Stimulated activated memory B cell treated with anti-CD40 and anti-IgM and Interleukin-4, amounts not matched to agents 10 μg/mL and 1 μg/mL and 100 μg/mL, for 72 hours (primary cell): Measurements from ENCODE around the gene TMEM132C.

Source experiments
- ATAC-seq: fragments of 150-1000 bp; cut with Tn5 transposase; 2 replicates; pipeline ENCODE4 v1.10.0; 2021
- H3K27ac Mint-ChIP-seq: one replicate; pipeline ENCODE4 v1.8.0; 2022; ENCODE audit warnings: mild to moderate bottlenecking, mixed read lengths
- H3K27me3 Mint-ChIP-seq: one replicate; pipeline ENCODE4 v1.8.0; 2022; ENCODE audit warnings: mixed read lengths
- H3K36me3 Mint-ChIP-seq: one replicate; pipeline ENCODE4 v1.8.0; 2022; ENCODE audit warnings: mixed read lengths
- H3K4me1 Mint-ChIP-seq: one replicate; pipeline ENCODE4 v1.8.0; 2022; ENCODE audit warnings: mixed read lengths
- H3K4me3 Mint-ChIP-seq: one replicate; pipeline ENCODE4 v1.8.0; 2022; ENCODE audit warnings: mild to moderate bottlenecking, moderate library complexity, mixed read lengths
- H3K9me3 Mint-ChIP-seq: one replicate; pipeline ENCODE4 v1.8.0; 2022; ENCODE audit warnings: mixed read lengths

Gene TMEM132C

GRCh38 chr12:128353301-128353700, 86.3 kb downstream of the TMEM132C start:
- Mint-ChIP-seq H3K27ac (no peak overlapping the region), H3K36me3 (no peaks in the 10 kb centered on the region), H3K4me3 (no peak overlapping the region), H3K4me1 (no peaks in the 10 kb centered on the region), H3K9me3 (peaks cover 25% of the 10 kb centered on the region), H3K27me3 (peaks cover 10% of the 10 kb centered on the region)
- ATAC-seq = no peak

GRCh38 chr12:128356547-128356946, 89.6 kb downstream of the TMEM132C start:
- ATAC-seq = no peak
- no peak overlapping the region for H3K4me3 Mint-ChIP-seq
- no peaks in the 10 kb centered on the region for H3K4me1 Mint-ChIP-seq
- peaks cover 18% of the 10 kb centered on the region for H3K9me3 Mint-ChIP-seq
- peaks cover 10% of the 10 kb centered on the region for H3K27me3 Mint-ChIP-seq
- no peaks in the 10 kb centered on the region for H3K36me3 Mint-ChIP-seq
- H3K27ac Mint-ChIP-seq = no peak overlapping the region

GRCh38 chr12:128361400-128361995, 94.5 kb downstream of the TMEM132C start:
- H3K4me3 Mint-ChIP-seq = no peak overlapping the region
- ATAC-seq = no peak
- peaks cover 11% of the 10 kb centered on the region for H3K4me1 Mint-ChIP-seq
- no peak overlapping the region for H3K27ac Mint-ChIP-seq
- peaks cover 25% of the 10 kb centered on the region for H3K27me3 Mint-ChIP-seq
- H3K9me3 Mint-ChIP-seq = no peaks in the 10 kb centered on the region
- H3K36me3 Mint-ChIP-seq = no peaks in the 10 kb centered on the region

GRCh38 chr12:128365032-128365431, 98.1 kb downstream of the TMEM132C start:
- Mint-ChIP-seq H3K27ac (no peak overlapping the region), H3K4me3 (no peak overlapping the region), H3K27me3 (peaks cover 33% of the 10 kb centered on the region), H3K9me3 (no peaks in the 10 kb centered on the region), H3K4me1 (peaks cover 11% of the 10 kb centered on the region), H3K36me3 (no peaks in the 10 kb centered on the region)
- ATAC-seq = no peak

- Mint-ChIP-seq H3K27me3 (peaks cover 33% of the 10 kb centered on the region), H3K36me3 (no peaks in the 10 kb centered on the region), H3K4me1 (peaks cover 11% of the 10 kb centered on the region), H3K27ac (no peak overlapping the region), H3K9me3 (no peaks in the 10 kb centered on the region), H3K4me3 (no peak overlapping the region)
- no peak for ATAC-seq
Measured at GRCh38 chr12:128365651-128366231, 98.8 kb downstream of the TMEM132C start.

GRCh38 chr12:128367961-128368360, 101.0 kb downstream of the TMEM132C start:
- no peak overlapping the region for H3K27ac Mint-ChIP-seq
- H3K4me3 Mint-ChIP-seq = no peak overlapping the region
- no peak for ATAC-seq
- H3K36me3 Mint-ChIP-seq = no peaks in the 10 kb centered on the region
- H3K4me1 Mint-ChIP-seq = peaks cover 11% of the 10 kb centered on the region
- H3K9me3 Mint-ChIP-seq = no peaks in the 10 kb centered on the region
- H3K27me3 Mint-ChIP-seq = peaks cover 33% of the 10 kb centered on the region

- H3K9me3 Mint-ChIP-seq = peaks cover 6% of the 10 kb centered on the region
- no peaks in the 10 kb centered on the region for H3K4me1 Mint-ChIP-seq
- no peak overlapping the region for H3K4me3 Mint-ChIP-seq
- H3K36me3 Mint-ChIP-seq = no peaks in the 10 kb centered on the region
- no peak overlapping the region for H3K27ac Mint-ChIP-seq
- no peak for ATAC-seq
- H3K27me3 Mint-ChIP-seq = no peaks in the 10 kb centered on the region
Measured at GRCh38 chr12:128381541-128381940, 114.6 kb downstream of the TMEM132C start.

- H3K4me3 Mint-ChIP-seq = no peak overlapping the region
- no peak overlapping the region for H3K27ac Mint-ChIP-seq
- H3K4me1 Mint-ChIP-seq = no peaks in the 10 kb centered on the region
- H3K9me3 Mint-ChIP-seq = peaks cover 6% of the 10 kb centered on the region
- no peak for ATAC-seq
- no peaks in the 10 kb centered on the region for H3K27me3 Mint-ChIP-seq
- no peaks in the 10 kb centered on the region for H3K36me3 Mint-ChIP-seq
Measured at GRCh38 chr12:128381946-128382345, 115.0 kb downstream of the TMEM132C start.

GRCh38 chr12:128382946-128383345, 116.0 kb downstream of the TMEM132C start:
- H3K4me3 Mint-ChIP-seq = no peak overlapping the region
- peak; percentile 20 for ATAC-seq

GRCh38 chr12:128383357-128383937, 116.5 kb downstream of the TMEM132C start:
- no peak overlapping the region for H3K27ac Mint-ChIP-seq
- no peak for ATAC-seq
- H3K4me1 Mint-ChIP-seq = no peaks in the 10 kb centered on the region
- H3K4me3 Mint-ChIP-seq = no peak overlapping the region
- no peaks in the 10 kb centered on the region for H3K36me3 Mint-ChIP-seq
- H3K27me3 Mint-ChIP-seq = no peaks in the 10 kb centered on the region
- peaks cover 4% of the 10 kb centered on the region for H3K9me3 Mint-ChIP-seq

More at GRCh38 chr12:128382946-128383345, 116.0 kb downstream of the TMEM132C start:
- H3K36me3 Mint-ChIP-seq = no peaks in the 10 kb centered on the region
- no peaks in the 10 kb centered on the region for H3K27me3 Mint-ChIP-seq
- no peak overlapping the region for H3K27ac Mint-ChIP-seq
- H3K9me3 Mint-ChIP-seq = peaks cover 4% of the 10 kb centered on the region
- no peaks in the 10 kb centered on the region for H3K4me1 Mint-ChIP-seq

- H3K9me3 Mint-ChIP-seq = peaks cover 6% of the 10 kb centered on the region
- no peaks in the 10 kb centered on the region for H3K27me3 Mint-ChIP-seq
- no peaks in the 10 kb centered on the region for H3K36me3 Mint-ChIP-seq
- H3K4me3 Mint-ChIP-seq = no peak overlapping the region
- no peak overlapping the region for H3K27ac Mint-ChIP-seq
- H3K4me1 Mint-ChIP-seq = no peaks in the 10 kb centered on the region
- no peak for ATAC-seq
Measured at GRCh38 chr12:128385736-128386135, 118.8 kb downstream of the TMEM132C start.

GRCh38 chr12:128387811-128388422, 120.9 kb downstream of the TMEM132C start:
- H3K9me3 Mint-ChIP-seq = peaks cover 3% of the 10 kb centered on the region
- no peak overlapping the region for H3K4me3 Mint-ChIP-seq
- no peaks in the 10 kb centered on the region for H3K27me3 Mint-ChIP-seq
- H3K27ac Mint-ChIP-seq = no peak overlapping the region
- H3K36me3 Mint-ChIP-seq = no peaks in the 10 kb centered on the region
- ATAC-seq = no peak
- no peaks in the 10 kb centered on the region for H3K4me1 Mint-ChIP-seq

- Mint-ChIP-seq H3K27ac (no peak overlapping the region), H3K9me3 (peaks cover 3% of the 10 kb centered on the region), H3K27me3 (no peaks in the 10 kb centered on the region), H3K4me1 (no peaks in the 10 kb centered on the region), H3K36me3 (no peaks in the 10 kb centered on the region), H3K4me3 (no peak overlapping the region)
- no peak for ATAC-seq
Measured at GRCh38 chr12:128388461-128389000, 121.6 kb downstream of the TMEM132C start.

- Mint-ChIP-seq H3K27ac (no peak overlapping the region), H3K27me3 (no peaks in the 10 kb centered on the region), H3K9me3 (peaks cover 6% of the 10 kb centered on the region), H3K36me3 (no peaks in the 10 kb centered on the region), H3K4me1 (no peaks in the 10 kb centered on the region), H3K4me3 (no peak overlapping the region)
- ATAC-seq = no peak
Measured at GRCh38 chr12:128393346-128393745, 126.4 kb downstream of the TMEM132C start.

GRCh38 chr12:128394137-128394536, 127.2 kb downstream of the TMEM132C start:
- H3K4me1 Mint-ChIP-seq = no peaks in the 10 kb centered on the region
- no peak overlapping the region for H3K27ac Mint-ChIP-seq
- H3K4me3 Mint-ChIP-seq = no peak overlapping the region
- H3K36me3 Mint-ChIP-seq = no peaks in the 10 kb centered on the region
- ATAC-seq = no peak
- H3K9me3 Mint-ChIP-seq = peaks cover 6% of the 10 kb centered on the region
- H3K27me3 Mint-ChIP-seq = no peaks in the 10 kb centered on the region
